ENCODE measurements around the gene GASK1A.
"Not testable (repeated sequence)": the region's sequence is repeated elsewhere in the genome, so short reads cannot be mapped to it uniquely, and the experiment has no call there.

GASK1A gene

GRCh38 chr3:43036621-43037423, 57.7 kb downstream of the GASK1A start:
- DNase-seq: no peak
- no peak for TF ChIP-seq GATA1 (IDR thresholded peaks at IDR 0.05; ENCODE audit: low read depth, low read length)
- TF ChIP-seq POLR2A (IDR thresholded peaks at IDR 0.05; ENCODE audit: low read length): no peak

- TF ChIP-seq POLR2A (IDR thresholded peaks at IDR 0.05; ENCODE audit: low read length) (no peak), GATA1 (IDR thresholded peaks at IDR 0.05; ENCODE audit: low read depth, low read length) (no peak)
- no peak for DNase-seq
These were observed 58.9 kb downstream of the GASK1A start for GRCh38 chr3:43038010-43038409.

GRCh38 chr3:43041517-43041916, 62.4 kb downstream of the GASK1A start:
- DNase-seq: no peak
- TF ChIP-seq POLR2A (IDR thresholded peaks at IDR 0.05; ENCODE audit: low read length): no peak
- no peak for TF ChIP-seq GATA1 (IDR thresholded peaks at IDR 0.05; ENCODE audit: low read depth, low read length)

- DNase-seq: no peak
- TF ChIP-seq POLR2A (IDR thresholded peaks at IDR 0.05; ENCODE audit: low read length) (no peak), GATA1 (IDR thresholded peaks at IDR 0.05; ENCODE audit: low read depth, low read length) (no peak)
These were observed 64.1 kb downstream of the GASK1A start for GRCh38 chr3:43043071-43043766.

GRCh38 chr3:43043793-43044192, 64.7 kb downstream of the GASK1A start:
- no peak for DNase-seq
- no peak for TF ChIP-seq GATA1 (IDR thresholded peaks at IDR 0.05; ENCODE audit: low read depth, low read length)
- TF ChIP-seq POLR2A (IDR thresholded peaks at IDR 0.05; ENCODE audit: low read length): no peak

- DNase-seq: not testable (repeated sequence)
These were observed 66.0 kb downstream of the GASK1A start for GRCh38 chr3:43045079-43045478.

- no peak for DNase-seq
- TF ChIP-seq POLR2A (IDR thresholded peaks at IDR 0.05; ENCODE audit: low read length) (no peak), GATA1 (IDR thresholded peaks at IDR 0.05; ENCODE audit: low read depth, low read length) (no peak)
These were observed 67.5 kb downstream of the GASK1A start for GRCh38 chr3:43046583-43046982.

GRCh38 chr3:43048470-43048869, 69.4 kb downstream of the GASK1A start:
- no peak for TF ChIP-seq GATA1 (IDR thresholded peaks at IDR 0.05; ENCODE audit: low read depth, low read length)
- no peak for TF ChIP-seq POLR2A (IDR thresholded peaks at IDR 0.05; ENCODE audit: low read length)
- DNase-seq: no peak

- no peak for TF ChIP-seq GATA1 (IDR thresholded peaks at IDR 0.05; ENCODE audit: low read depth, low read length)
- no peak for TF ChIP-seq POLR2A (IDR thresholded peaks at IDR 0.05; ENCODE audit: low read length)
- DNase-seq: no peak
These were observed 74.2 kb downstream of the GASK1A start for GRCh38 chr3:43053291-43053690.

- TF ChIP-seq POLR2A (IDR thresholded peaks at IDR 0.05; ENCODE audit: low read length) (no peak), GATA1 (IDR thresholded peaks at IDR 0.05; ENCODE audit: low read depth, low read length) (no peak)
These were observed 75.6 kb downstream of the GASK1A start for GRCh38 chr3:43054754-43055153.

GRCh38 chr3:43055393-43055792, 76.3 kb downstream of the GASK1A start:
- DNase-seq: no peak
- TF ChIP-seq GATA1 (IDR thresholded peaks at IDR 0.05; ENCODE audit: low read depth, low read length) (no peak), POLR2A (IDR thresholded peaks at IDR 0.05; ENCODE audit: low read length) (no peak)

More at GRCh38 chr3:43054754-43055153, 75.6 kb downstream of the GASK1A start:
- no peak for DNase-seq

- DNase-seq: no peak
- no peak for TF ChIP-seq POLR2A (IDR thresholded peaks at IDR 0.05; ENCODE audit: low read length)
- no peak for TF ChIP-seq GATA1 (IDR thresholded peaks at IDR 0.05; ENCODE audit: low read depth, low read length)
These were observed 77.0 kb downstream of the GASK1A start for GRCh38 chr3:43055806-43056770.

- TF ChIP-seq GATA1 (IDR thresholded peaks at IDR 0.05; ENCODE audit: low read depth, low read length) (no peak), POLR2A (IDR thresholded peaks at IDR 0.05; ENCODE audit: low read length) (no peak)
- DNase-seq: no peak
These were observed 80.3 kb downstream of the GASK1A start for GRCh38 chr3:43059456-43059855.
